ENCODE data around the gene MAP3K7.
A peak's percentile ranks its signal among the peaks of the same experiment; 100 is the strongest.

Gene MAP3K7

GRCh38 chr6:90494067-90494780 lies 92.6 kb downstream of the MAP3K7 start:
- H3K56ac ChIP-seq (ENCODE audit: low read length) = no peak overlapping the region
- H4K5ac ChIP-seq (ENCODE audit: low read length) = no peak overlapping the region
- no peaks in the 10 kb centered on the region for H3K36me3 ChIP-seq (ENCODE audit: control insufficient read depth, insufficient read depth, low read length)
- H2BK120ac ChIP-seq (ENCODE audit: low read depth, low read length) = no peak overlapping the region
- H3K18ac ChIP-seq (ENCODE audit: low read length) = no peak overlapping the region
- H2BK5ac ChIP-seq (ENCODE audit: low read length) = no peak overlapping the region
- no peak overlapping the region for H3K9ac ChIP-seq (ENCODE audit: low read length)
- H3K23ac ChIP-seq (ENCODE audit: low read length) = no peak overlapping the region
- H2BK15ac ChIP-seq (replicated peaks; ENCODE audit: low read depth) = no peak overlapping the region
- H3K79me2 ChIP-seq (ENCODE audit: control insufficient read depth, insufficient read depth, low read length) = no peaks in the 10 kb centered on the region
- H3K4me3 ChIP-seq (ENCODE audit: low read length) = no peak overlapping the region
- peak; percentile 78 for DNase-seq
- H3K4me1 ChIP-seq (ENCODE audit: control insufficient read depth, low read depth, low read length) = peaks cover 2% of the 10 kb centered on the region
- H4K8ac ChIP-seq (ENCODE audit: low read depth, low read length) = no peak overlapping the region
- H3K4me2 ChIP-seq (ENCODE audit: low read length) = no peak overlapping the region
- no peaks in the 10 kb centered on the region for H3K79me1 ChIP-seq (ENCODE audit: low read length)
- no CpG with 5 or more reads among the region's 7 CpGs for WGBS (ENCODE audit: extremely low coverage, insufficient coverage, low lambda C conversion rate)
- no peak overlapping the region for H3K4ac ChIP-seq (ENCODE audit: low read depth, low read length)
- H3K27me3 ChIP-seq (ENCODE audit: insufficient read depth, low read length, poor library complexity) = no peaks in the 10 kb centered on the region
- H2AK5ac ChIP-seq (ENCODE audit: low read length) = no peak overlapping the region
- H3K27ac ChIP-seq (ENCODE audit: low read depth, low read length) = peak overlapping the region; percentile 10

GRCh38 chr6:90493332-90493731 lies 93.5 kb downstream of the MAP3K7 start:
- Histone ChIP-seq H3K4ac (ENCODE audit: low read depth, low read length) (no peak overlapping the region), H3K79me2 (ENCODE audit: control insufficient read depth, insufficient read depth, low read length) (no peaks in the 10 kb centered on the region), H4K5ac (ENCODE audit: low read length) (no peak overlapping the region), H3K36me3 (ENCODE audit: control insufficient read depth, insufficient read depth, low read length) (no peaks in the 10 kb centered on the region), H3K23ac (ENCODE audit: low read length) (no peak overlapping the region), H3K4me2 (ENCODE audit: low read length) (no peak overlapping the region), H2AK5ac (ENCODE audit: low read length) (no peak overlapping the region), H3K27me3 (ENCODE audit: insufficient read depth, low read length, poor library complexity) (no peaks in the 10 kb centered on the region), H3K56ac (ENCODE audit: low read length) (no peak overlapping the region), H2BK5ac (ENCODE audit: low read length) (no peak overlapping the region), H3K4me3 (ENCODE audit: low read length) (no peak overlapping the region), H3K4me1 (ENCODE audit: control insufficient read depth, low read depth, low read length) (peaks cover 2% of the 10 kb centered on the region), H2BK15ac (replicated peaks; ENCODE audit: low read depth) (no peak overlapping the region), H3K9ac (ENCODE audit: low read length) (no peak overlapping the region), H3K18ac (ENCODE audit: low read length) (no peak overlapping the region), H3K27ac (ENCODE audit: low read depth, low read length) (no peak overlapping the region), H3K79me1 (ENCODE audit: low read length) (no peaks in the 10 kb centered on the region), H2BK120ac (ENCODE audit: low read depth, low read length) (no peak overlapping the region), H4K8ac (ENCODE audit: low read depth, low read length) (no peak overlapping the region)
- no peak for DNase-seq
- no CpG with 5 or more reads among the region's 2 CpGs for WGBS (ENCODE audit: extremely low coverage, insufficient coverage, low lambda C conversion rate)

- H3K4me1 ChIP-seq (ENCODE audit: control insufficient read depth, low read depth, low read length) = peaks cover 2% of the 10 kb centered on the region
- H3K4ac ChIP-seq (ENCODE audit: low read depth, low read length) = no peak overlapping the region
- no peak overlapping the region for H2BK5ac ChIP-seq (ENCODE audit: low read length)
Observed at GRCh38 chr6:90492798-90493197, 94.1 kb downstream of the MAP3K7 start.

GRCh38 chr6:90492369-90492768 lies 94.5 kb downstream of the MAP3K7 start:
- Histone ChIP-seq H3K4ac (ENCODE audit: low read depth, low read length) (no peak overlapping the region), H3K9ac (ENCODE audit: low read length) (no peak overlapping the region), H3K36me3 (ENCODE audit: control insufficient read depth, insufficient read depth, low read length) (no peaks in the 10 kb centered on the region), H3K79me1 (ENCODE audit: low read length) (no peaks in the 10 kb centered on the region), H4K8ac (ENCODE audit: low read depth, low read length) (no peak overlapping the region), H2AK5ac (ENCODE audit: low read length) (no peak overlapping the region), H3K18ac (ENCODE audit: low read length) (no peak overlapping the region), H2BK15ac (replicated peaks; ENCODE audit: low read depth) (no peak overlapping the region), H3K27ac (ENCODE audit: low read depth, low read length) (no peak overlapping the region), H2BK120ac (ENCODE audit: low read depth, low read length) (no peak overlapping the region), H3K23ac (ENCODE audit: low read length) (no peak overlapping the region), H4K5ac (ENCODE audit: low read length) (no peak overlapping the region), H3K4me3 (ENCODE audit: low read length) (no peak overlapping the region), H2BK5ac (ENCODE audit: low read length) (no peak overlapping the region), H3K27me3 (ENCODE audit: insufficient read depth, low read length, poor library complexity) (no peaks in the 10 kb centered on the region), H3K79me2 (ENCODE audit: control insufficient read depth, insufficient read depth, low read length) (no peaks in the 10 kb centered on the region), H3K4me1 (ENCODE audit: control insufficient read depth, low read depth, low read length) (peaks cover 2% of the 10 kb centered on the region), H3K4me2 (ENCODE audit: low read length) (no peak overlapping the region), H3K56ac (ENCODE audit: low read length) (no peak overlapping the region)
- WGBS (ENCODE audit: extremely low coverage, insufficient coverage, low lambda C conversion rate) = no CpG with 5 or more reads among the region's 1 CpG
- DNase-seq = no peak

More at GRCh38 chr6:90492798-90493197, 94.1 kb downstream of the MAP3K7 start:
- H3K79me1 ChIP-seq (ENCODE audit: low read length) = no peaks in the 10 kb centered on the region
- no peaks in the 10 kb centered on the region for H3K27me3 ChIP-seq (ENCODE audit: insufficient read depth, low read length, poor library complexity)
- H3K36me3 ChIP-seq (ENCODE audit: control insufficient read depth, insufficient read depth, low read length) = no peaks in the 10 kb centered on the region
- H2AK5ac ChIP-seq (ENCODE audit: low read length) = no peak overlapping the region
- H3K23ac ChIP-seq (ENCODE audit: low read length) = no peak overlapping the region
- H4K8ac ChIP-seq (ENCODE audit: low read depth, low read length) = no peak overlapping the region
- no peak overlapping the region for H3K4me2 ChIP-seq (ENCODE audit: low read length)
- no peak overlapping the region for H3K18ac ChIP-seq (ENCODE audit: low read length)
- no CpG with 5 or more reads among the region's 6 CpGs for WGBS (ENCODE audit: extremely low coverage, insufficient coverage, low lambda C conversion rate)
- no peaks in the 10 kb centered on the region for H3K79me2 ChIP-seq (ENCODE audit: control insufficient read depth, insufficient read depth, low read length)
- H4K5ac ChIP-seq (ENCODE audit: low read length) = no peak overlapping the region
- DNase-seq = no peak
- H2BK15ac ChIP-seq (replicated peaks; ENCODE audit: low read depth) = no peak overlapping the region
- H3K27ac ChIP-seq (ENCODE audit: low read depth, low read length) = no peak overlapping the region
- no peak overlapping the region for H3K4me3 ChIP-seq (ENCODE audit: low read length)
- no peak overlapping the region for H3K9ac ChIP-seq (ENCODE audit: low read length)
- no peak overlapping the region for H2BK120ac ChIP-seq (ENCODE audit: low read depth, low read length)
- H3K56ac ChIP-seq (ENCODE audit: low read length) = no peak overlapping the region

- DNase-seq = peak; percentile 69
- Histone ChIP-seq H3K9ac (ENCODE audit: low read length) (no peak overlapping the region), H3K4me1 (ENCODE audit: control insufficient read depth, low read depth, low read length) (peaks cover 2% of the 10 kb centered on the region), H3K4me3 (ENCODE audit: low read length) (no peak overlapping the region), H3K23ac (ENCODE audit: low read length) (no peak overlapping the region), H2AK5ac (ENCODE audit: low read length) (no peak overlapping the region), H3K79me2 (ENCODE audit: control insufficient read depth, insufficient read depth, low read length) (no peaks in the 10 kb centered on the region), H3K79me1 (ENCODE audit: low read length) (no peaks in the 10 kb centered on the region), H2BK5ac (ENCODE audit: low read length) (no peak overlapping the region), H3K56ac (ENCODE audit: low read length) (no peak overlapping the region), H3K27ac (ENCODE audit: low read depth, low read length) (no peak overlapping the region), H4K8ac (ENCODE audit: low read depth, low read length) (no peak overlapping the region), H2BK120ac (ENCODE audit: low read depth, low read length) (no peak overlapping the region), H3K4me2 (ENCODE audit: low read length) (no peak overlapping the region), H3K36me3 (ENCODE audit: control insufficient read depth, insufficient read depth, low read length) (no peaks in the 10 kb centered on the region), H3K27me3 (ENCODE audit: insufficient read depth, low read length, poor library complexity) (no peaks in the 10 kb centered on the region), H3K18ac (ENCODE audit: low read length) (no peak overlapping the region), H2BK15ac (replicated peaks; ENCODE audit: low read depth) (no peak overlapping the region), H4K5ac (ENCODE audit: low read length) (no peak overlapping the region), H3K4ac (ENCODE audit: low read depth, low read length) (no peak overlapping the region)
- no CpG with 5 or more reads among the region's 4 CpGs for WGBS (ENCODE audit: extremely low coverage, insufficient coverage, low lambda C conversion rate)
Observed at GRCh38 chr6:90490030-90490716, 96.7 kb downstream of the MAP3K7 start.

Data from mesendoderm (in vitro differentiated cells).